ENCODE measurements around the gene OR52B2. TPM values are rescaled to one million over a fixed set of nuclear protein-coding genes. Genes with fewer than 3 reads are reported as not detected.
"Not testable (repeated sequence)": the region's sequence is repeated elsewhere in the genome, so short reads cannot be mapped to it uniquely, and the experiment has no call there.

OR52B2 gene
- total RNA-seq, 1 experiment from 2014 or later, result not detected

DNA sequence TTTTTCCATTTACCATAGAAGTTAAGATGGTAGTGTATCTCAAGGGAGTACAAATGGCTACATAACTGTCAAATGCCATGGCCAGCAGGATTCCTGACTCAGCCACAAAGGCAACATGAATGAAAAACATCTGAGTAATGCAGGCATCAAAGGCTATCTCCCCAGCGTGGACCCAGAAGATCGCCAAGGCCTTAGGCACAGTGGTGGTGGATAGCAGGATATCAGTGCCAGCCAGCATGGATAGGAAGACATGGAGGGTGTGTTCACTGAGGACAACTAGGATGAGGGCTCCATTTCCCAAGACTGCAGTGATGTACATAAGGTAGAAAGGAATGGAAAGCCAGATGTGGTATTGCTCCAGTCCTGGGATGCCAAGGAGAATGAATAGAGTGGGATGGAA, 18.0 kb downstream of the OR52B2 start (continued):
- TF ChIP-seq IRF2 (CRISPR knock-in tag; IDR thresholded peaks at IDR 0.05; ENCODE audit: borderline replicate concordance, low read depth) (no peak), FOXK1 (CRISPR knock-in tag; IDR thresholded peaks at IDR 0.05) (no peak)

DNA sequence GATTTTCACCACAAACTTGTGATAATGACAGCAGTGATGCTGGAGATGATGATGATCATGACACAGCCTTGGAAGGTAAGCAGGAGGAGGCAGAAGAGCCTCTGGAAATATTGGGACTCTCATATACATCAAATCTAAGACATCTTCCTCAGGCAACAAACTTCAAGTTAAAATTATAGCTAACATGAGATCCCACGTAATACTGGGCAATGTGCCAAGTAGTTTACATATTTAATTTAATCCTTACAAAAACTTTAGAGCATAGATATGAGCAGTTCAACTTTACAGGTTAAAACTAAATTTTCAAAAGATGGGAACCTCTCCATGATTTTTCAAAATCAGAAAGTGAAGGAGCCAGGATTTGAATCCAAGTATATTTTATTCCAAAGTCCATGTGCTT, 19.0 kb downstream of the OR52B2 start:
- no peak for DNase-seq (ENCODE audit: low spot score)
- Mint-ChIP-seq H3K36me3 (peaks cover 7% of the 10 kb centered on the region), H3K27ac (no peak overlapping the region), H3K27me3 (ENCODE audit: low read depth) (no peaks in the 10 kb centered on the region), H3K4me3 (no peak overlapping the region), H3K4me1 (no peaks in the 10 kb centered on the region), H3K9me3 (peaks cover 20% of the 10 kb centered on the region)
- POLR2A ChIA-PET, result no interaction called here
- ATAC-seq, result no peak
- TF ChIP-seq KAT7 (CRISPR knock-in tag; IDR thresholded peaks at IDR 0.05; ENCODE audit: borderline replicate concordance), result no peak
- TF ChIP-seq, protein P1, sequence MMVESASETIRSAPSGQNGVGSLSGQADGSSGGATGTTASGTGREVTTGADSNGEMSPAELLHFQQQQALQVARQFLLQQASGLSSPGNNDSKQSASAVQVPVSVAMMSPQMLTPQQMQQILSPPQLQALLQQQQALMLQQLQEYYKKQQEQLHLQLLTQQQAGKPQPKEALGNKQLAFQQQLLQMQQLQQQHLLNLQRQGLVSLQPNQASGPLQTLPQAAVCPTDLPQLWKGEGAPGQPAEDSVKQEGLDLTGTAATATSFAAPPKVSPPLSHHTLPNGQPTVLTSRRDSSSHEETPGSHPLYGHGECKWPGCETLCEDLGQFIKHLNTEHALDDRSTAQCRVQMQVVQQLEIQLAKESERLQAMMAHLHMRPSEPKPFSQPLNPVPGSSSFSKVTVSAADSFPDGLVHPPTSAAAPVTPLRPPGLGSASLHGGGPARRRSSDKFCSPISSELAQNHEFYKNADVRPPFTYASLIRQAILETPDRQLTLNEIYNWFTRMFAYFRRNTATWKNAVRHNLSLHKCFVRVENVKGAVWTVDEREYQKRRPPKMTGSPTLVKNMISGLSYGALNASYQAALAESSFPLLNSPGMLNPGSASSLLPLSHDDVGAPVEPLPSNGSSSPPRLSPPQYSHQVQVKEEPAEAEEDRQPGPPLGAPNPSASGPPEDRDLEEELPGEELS (CRISPR knock-in tag; IDR thresholded peaks at IDR 0.05), result no peak
- no peak for TF ChIP-seq ZNF121 (CRISPR knock-in tag; IDR thresholded peaks at IDR 0.05)
- no peak for TF ChIP-seq GRHL2 (CRISPR knock-in tag; IDR thresholded peaks at IDR 0.05; ENCODE audit: insufficient replicate concordance, severe bottlenecking)
- no peak for TF ChIP-seq ZNF232 (CRISPR knock-in tag; IDR thresholded peaks at IDR 0.05)
- no peak for TF ChIP-seq AR (CRISPR knock-in tag; IDR thresholded peaks at IDR 0.05)
- TF ChIP-seq SP1 (CRISPR knock-in tag; conservative IDR thresholded peaks at IDR 0.05), result no peak
- TF ChIP-seq ERG (CRISPR knock-in tag; IDR thresholded peaks at IDR 0.05), result no peak
- no peak for TF ChIP-seq GTF2I (CRISPR knock-in tag; conservative IDR thresholded peaks at IDR 0.05)
- TF ChIP-seq, protein P2, sequence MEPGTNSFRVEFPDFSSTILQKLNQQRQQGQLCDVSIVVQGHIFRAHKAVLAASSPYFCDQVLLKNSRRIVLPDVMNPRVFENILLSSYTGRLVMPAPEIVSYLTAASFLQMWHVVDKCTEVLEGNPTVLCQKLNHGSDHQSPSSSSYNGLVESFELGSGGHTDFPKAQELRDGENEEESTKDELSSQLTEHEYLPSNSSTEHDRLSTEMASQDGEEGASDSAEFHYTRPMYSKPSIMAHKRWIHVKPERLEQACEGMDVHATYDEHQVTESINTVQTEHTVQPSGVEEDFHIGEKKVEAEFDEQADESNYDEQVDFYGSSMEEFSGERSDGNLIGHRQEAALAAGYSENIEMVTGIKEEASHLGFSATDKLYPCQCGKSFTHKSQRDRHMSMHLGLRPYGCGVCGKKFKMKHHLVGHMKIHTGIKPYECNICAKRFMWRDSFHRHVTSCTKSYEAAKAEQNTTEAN (CRISPR knock-in tag; IDR thresholded peaks at IDR 0.05), result no peak
- TF ChIP-seq ATF1 (CRISPR knock-in tag; IDR thresholded peaks at IDR 0.05), result no peak
- CTCF ChIA-PET, result no interaction called here

- H3K27me3 Mint-ChIP-seq (ENCODE audit: low read depth); ATAC-seq: not testable (repeated sequence)
- DNase-seq (ENCODE audit: low spot score), result peak; percentile 20
Observed at GRCh38 chr11:6143737-6144136, 26.4 kb downstream of the OR52B2 start.

GRCh38 chr11:6142936-6143335, 27.2 kb downstream of the OR52B2 start:
- no peak for DNase-seq (ENCODE audit: low spot score)
- peak overlapping the region; percentile 78 for H3K4me3 Mint-ChIP-seq
- peaks cover 14% of the 10 kb centered on the region for H3K4me1 Mint-ChIP-seq
- peaks cover 10% of the 10 kb centered on the region; the same call in 1 of the 2 replicates for H3K9me3 Mint-ChIP-seq
- H3K27ac Mint-ChIP-seq, result peak overlapping the region; percentile 84; the same call in 1 of the 2 replicates
- H3K27me3 Mint-ChIP-seq (ENCODE audit: low read depth), result no peaks in the 10 kb centered on the region
- ATAC-seq, result no peak
- POLR2A ChIA-PET, result no interaction called here
- H3K36me3 Mint-ChIP-seq, result no peaks in the 10 kb centered on the region
- CTCF ChIA-PET, result interaction anchor here (1.4 kb wide), 1 partner anchor 220 kb away, joined by 5 read pairs; no protein-coding TSS in a partner anchor
- TF ChIP-seq ZNF671 (CRISPR knock-in tag; IDR thresholded peaks at IDR 0.05) (no peak), ZSCAN18 (CRISPR knock-in tag; IDR thresholded peaks at IDR 0.05) (no peak), JAZF1 (CRISPR knock-in tag; IDR thresholded peaks at IDR 0.05) (no peak), ATF1 (CRISPR knock-in tag; IDR thresholded peaks at IDR 0.05) (no peak)
- TF ChIP-seq, protein P3, sequence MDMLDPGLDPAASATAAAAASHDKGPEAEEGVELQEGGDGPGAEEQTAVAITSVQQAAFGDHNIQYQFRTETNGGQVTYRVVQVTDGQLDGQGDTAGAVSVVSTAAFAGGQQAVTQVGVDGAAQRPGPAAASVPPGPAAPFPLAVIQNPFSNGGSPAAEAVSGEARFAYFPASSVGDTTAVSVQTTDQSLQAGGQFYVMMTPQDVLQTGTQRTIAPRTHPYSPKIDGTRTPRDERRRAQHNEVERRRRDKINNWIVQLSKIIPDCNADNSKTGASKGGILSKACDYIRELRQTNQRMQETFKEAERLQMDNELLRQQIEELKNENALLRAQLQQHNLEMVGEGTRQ (CRISPR knock-in tag; IDR thresholded peaks at IDR 0.05), result no peak
- TF ChIP-seq, protein P4, sequence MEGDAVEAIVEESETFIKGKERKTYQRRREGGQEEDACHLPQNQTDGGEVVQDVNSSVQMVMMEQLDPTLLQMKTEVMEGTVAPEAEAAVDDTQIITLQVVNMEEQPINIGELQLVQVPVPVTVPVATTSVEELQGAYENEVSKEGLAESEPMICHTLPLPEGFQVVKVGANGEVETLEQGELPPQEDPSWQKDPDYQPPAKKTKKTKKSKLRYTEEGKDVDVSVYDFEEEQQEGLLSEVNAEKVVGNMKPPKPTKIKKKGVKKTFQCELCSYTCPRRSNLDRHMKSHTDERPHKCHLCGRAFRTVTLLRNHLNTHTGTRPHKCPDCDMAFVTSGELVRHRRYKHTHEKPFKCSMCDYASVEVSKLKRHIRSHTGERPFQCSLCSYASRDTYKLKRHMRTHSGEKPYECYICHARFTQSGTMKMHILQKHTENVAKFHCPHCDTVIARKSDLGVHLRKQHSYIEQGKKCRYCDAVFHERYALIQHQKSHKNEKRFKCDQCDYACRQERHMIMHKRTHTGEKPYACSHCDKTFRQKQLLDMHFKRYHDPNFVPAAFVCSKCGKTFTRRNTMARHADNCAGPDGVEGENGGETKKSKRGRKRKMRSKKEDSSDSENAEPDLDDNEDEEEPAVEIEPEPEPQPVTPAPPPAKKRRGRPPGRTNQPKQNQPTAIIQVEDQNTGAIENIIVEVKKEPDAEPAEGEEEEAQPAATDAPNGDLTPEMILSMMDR (IDR thresholded peaks at IDR 0.05), result no peak

More at GRCh38 chr11:6143737-6144136, 26.4 kb downstream of the OR52B2 start:
- CTCF ChIA-PET, result interaction anchor here (1.4 kb wide), 1 partner anchor 219 kb away, joined by 5 read pairs; no protein-coding TSS in a partner anchor
- H3K27ac Mint-ChIP-seq, result peak overlapping the region; percentile 84
- POLR2A ChIA-PET, H3K36me3 Mint-ChIP-seq: not testable (repeated sequence)
- H3K4me1 Mint-ChIP-seq, result peaks cover 14% of the 10 kb centered on the region
- peaks cover 13% of the 10 kb centered on the region; the same call in 1 of the 2 replicates for H3K9me3 Mint-ChIP-seq
- peak overlapping the region; percentile 78 for H3K4me3 Mint-ChIP-seq

All from WTC11 (cell line).